Activated T-helper 2 cell treated with anti-CD3 and anti-CD28 coated beads, Interferon-gamma antibody, Interleukin-2, Interleukin-4, amounts not matched to agents 10 μg/mL and 5 μg/mL and 100 μg/mL, durations not matched to agents 14 hours and 24 hours and 36 hours (primary cell): ENCODE measurements around the gene PTCRA. TPM values are rescaled to one million over a fixed set of nuclear protein-coding genes. Genes with fewer than 3 reads are reported as not detected.

Experiments used
- DNase-seq: peaks from one replicate; pipeline ENCODE4 v3.0.0; 2021; ENCODE audit warnings: low spot score
- H3K27ac Mint-ChIP-seq: one replicate; pipeline ENCODE4 v1.8.0; 2021; ENCODE audit warnings: mixed read lengths
- H3K27me3 Mint-ChIP-seq: one replicate; pipeline ENCODE4 v1.8.0; 2021; ENCODE audit warnings: low read depth, mixed read lengths
- H3K36me3 Mint-ChIP-seq: one replicate; pipeline ENCODE4 v1.8.0; 2021; ENCODE audit warnings: low read depth, mixed read lengths
- H3K4me1 Mint-ChIP-seq: one replicate; pipeline ENCODE4 v1.8.0; 2021; ENCODE audit warnings: low read depth, mixed read lengths
- H3K4me3 Mint-ChIP-seq: one replicate; pipeline ENCODE4 v1.8.0; 2021; ENCODE audit warnings: low read depth, mild to moderate bottlenecking, moderate library complexity, mixed read lengths
- H3K9me3 Mint-ChIP-seq: one replicate; pipeline ENCODE4 v1.8.0; 2021; ENCODE audit warnings: mixed read lengths
- intact Hi-C: fragments of 100-400 bp; cut with micrococcal nuclease; formaldehyde crosslinking; loops from one replicate; pipeline ENCODE4 v1.15.1; 2023
- total RNA-seq: library from RNA; stranded (reverse); gene quantifications from 2 replicates; pipeline ENCODE4 v1.2.3, GENCODE V29; 2022

PTCRA gene
- total RNA-seq, 1 donor from 2014 or later = not detected

DNA sequence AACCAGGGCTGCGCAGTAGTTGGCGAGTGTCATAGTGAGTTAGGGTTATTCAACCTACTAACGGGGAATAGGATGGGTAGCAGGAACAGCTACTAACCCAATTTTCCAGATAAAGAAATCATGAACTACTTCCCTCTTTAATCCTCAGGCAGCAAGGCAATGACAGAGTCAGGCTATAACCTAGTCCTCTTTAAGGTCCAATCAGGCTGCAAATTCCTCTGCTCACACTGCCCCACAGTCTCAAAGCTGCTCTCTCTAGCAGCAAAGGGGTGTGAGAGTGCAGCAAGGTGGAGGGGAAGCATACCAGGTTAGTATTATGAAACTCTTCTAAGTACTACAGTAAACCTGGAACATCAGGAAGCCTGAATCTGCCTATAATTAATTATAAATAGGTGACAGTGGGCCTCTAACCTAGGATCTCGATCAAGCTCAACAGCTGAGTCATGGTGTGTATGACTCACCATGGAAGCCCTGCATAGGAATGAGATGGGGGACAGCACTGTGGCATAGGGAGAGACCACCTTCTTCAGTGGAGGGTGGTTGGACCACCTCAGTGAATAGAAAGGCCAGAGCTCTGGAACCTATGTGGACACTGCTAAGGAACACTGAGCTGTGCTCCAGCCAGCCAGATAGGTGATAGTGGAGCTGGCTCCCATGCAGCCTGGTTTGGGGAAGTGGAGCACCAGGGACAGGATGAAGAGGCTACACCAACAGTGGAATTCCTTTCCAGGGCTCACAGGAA lies 55.2 kb downstream of the PTCRA start:
- H3K36me3 Mint-ChIP-seq = peaks cover 30% of the 10 kb centered on the region
- no peaks in the 10 kb centered on the region for H3K27me3 Mint-ChIP-seq
- no peak for DNase-seq
- H3K4me1 Mint-ChIP-seq = peaks cover 10% of the 10 kb centered on the region
- no peak overlapping the region for H3K4me3 Mint-ChIP-seq
- H3K27ac Mint-ChIP-seq = peak overlapping the region; percentile 12
- intact Hi-C loops = no loop called here
- no peaks in the 10 kb centered on the region for H3K9me3 Mint-ChIP-seq

- DNase-seq = no peak
- no peak overlapping the region for H3K4me3 Mint-ChIP-seq
- H3K4me1 Mint-ChIP-seq = peaks cover 13% of the 10 kb centered on the region
- intact Hi-C loops = no loop called here
- peaks cover 37% of the 10 kb centered on the region for H3K36me3 Mint-ChIP-seq
- no peaks in the 10 kb centered on the region for H3K9me3 Mint-ChIP-seq
- H3K27me3 Mint-ChIP-seq = no peaks in the 10 kb centered on the region
- peak overlapping the region; percentile 70 for H3K27ac Mint-ChIP-seq
Observed at GRCh38 chr6:42971746-42972327, 56.0 kb downstream of the PTCRA start.

GRCh38 chr6:42973926-42974325 lies 58.1 kb downstream of the PTCRA start:
- DNase-seq = no peak
- no peak overlapping the region for H3K4me3 Mint-ChIP-seq
- peaks cover 43% of the 10 kb centered on the region for H3K36me3 Mint-ChIP-seq
- H3K27ac Mint-ChIP-seq = peak overlapping the region; percentile 62
- no peaks in the 10 kb centered on the region for H3K27me3 Mint-ChIP-seq
- H3K4me1 Mint-ChIP-seq = peaks cover 19% of the 10 kb centered on the region
- H3K9me3 Mint-ChIP-seq = no peaks in the 10 kb centered on the region
- intact Hi-C loops = no loop called here

- Mint-ChIP-seq H3K27ac (peak overlapping the region; percentile 17), H3K9me3 (no peaks in the 10 kb centered on the region), H3K36me3 (peaks cover 42% of the 10 kb centered on the region), H3K4me3 (no peak overlapping the region), H3K27me3 (no peaks in the 10 kb centered on the region), H3K4me1 (peaks cover 29% of the 10 kb centered on the region)
- DNase-seq = no peak
- intact Hi-C loops = no loop called here
Observed at GRCh38 chr6:42974919-42975505, 59.2 kb downstream of the PTCRA start.

Other genes starting within 250 kb of the PTCRA start
- gene PRPH2, start 193.5 kb upstream of the PTCRA start, total RNA-seq = not detected in 2 replicates
- 17.7 and 19.5 TPM in 2 replicates for gene TBCC, start 169.9 kb upstream of the PTCRA start, total RNA-seq
- gene BICRAL, start 134.0 kb upstream of the PTCRA start, total RNA-seq = 14.2 and 14.4 TPM in 2 replicates
- 149 and 151 TPM in 2 replicates for gene RPL7L1, start 36.4 kb upstream of the PTCRA start, total RNA-seq
- gene CNPY3, start 13.4 kb downstream of the PTCRA start, total RNA-seq = 51.3 and 53.1 TPM in 2 replicates
- gene GNMT, start 44.7 kb downstream of the PTCRA start, total RNA-seq = 0.62 and 0.69 TPM in 2 replicates
- gene PEX6, start 63.1 kb downstream of the PTCRA start, total RNA-seq = 26.0 and 27.8 TPM in 2 replicates
- gene PPP2R5D, start 68.5 kb downstream of the PTCRA start, total RNA-seq = 62.7 and 63.2 TPM in 2 replicates
- 90.9 and 91.2 TPM in 2 replicates for gene MEA1, start 97.9 kb downstream of the PTCRA start, total RNA-seq
- gene KLHDC3, start 98.2 kb downstream of the PTCRA start, total RNA-seq = 71.2 and 74.6 TPM in 2 replicates
- 71.4 and 78.4 TPM in 2 replicates for gene RRP36, start 105.6 kb downstream of the PTCRA start, total RNA-seq
- gene CUL7, start 137.8 kb downstream of the PTCRA start, total RNA-seq = 26.0 and 27.3 TPM in 2 replicates
- gene MRPL2, start 143.4 kb downstream of the PTCRA start, total RNA-seq = 76.0 and 76.6 TPM in 2 replicates
- 11.7 and 14.1 TPM in 2 replicates for gene KLC4, start 143.6 kb downstream of the PTCRA start, total RNA-seq
- gene PTK7, start 160.3 kb downstream of the PTCRA start, total RNA-seq = 3.7 TPM in 2 replicates